Gastrocnemius medialis (tissue), 4 donors: ENCODE data around the gene ZNF548.

Source experiments
- CTCF ChIP-seq, 5 experiments: fragments of 450-650 bp in 3 of 5; fragments of 200-600 bp in 2 of 5; sonication (generic) in 2 of 5; IDR thresholded peaks in 4 of 5; conservative IDR thresholded peaks in 1 of 5; 1 replicate in 4 of 5; 2 replicates in 1 of 5; pipeline ENCODE4 v1.5.1; 2016 to 2019; ENCODE audit warnings: antibody characterized with exemption in 5 of 5, mild to moderate bottlenecking in 3 of 5, moderate library complexity in 3 of 5
- POLR2A ChIP-seq, 2 donors: fragments of 450-650 bp; IDR thresholded peaks; one replicate each; pipeline ENCODE4 v1.6.1; 2017; ENCODE audit warnings: antibody characterized with exemption in 2 of 2, mild to moderate bottlenecking in 2 of 2, moderate library complexity in 2 of 2

- TF ChIP-seq CTCF (IDR thresholded peaks at IDR 0.05 in 4 of 5, conservative IDR thresholded peaks at IDR 0.05 in 1 of 5) (no peak), POLR2A (IDR thresholded peaks at IDR 0.05) (no peak)
These were observed 45.7 kb downstream of the ZNF548 start, which contains the start of gene ZNF749 for GRCh38 chr19:57435062-57435978.
